ENCODE data around the gene NFX1. TPM values are rescaled to one million over a fixed set of nuclear protein-coding genes. Genes with fewer than 3 reads are reported as not detected.
"Not testable (repeated sequence)": the region's sequence is repeated elsewhere in the genome, so short reads cannot be mapped to it uniquely, and the experiment has no call there.

NFX1 gene
- total and polyA plus RNA-seq, 4 donors = 13.7 to 27.9 (median 14.6) TPM

- Histone ChIP-seq H3K36me3 (ENCODE audit: control insufficient read depth in 4 of 4, insufficient read depth in 3 of 4, low read depth in 1 of 4, low read length in 3 of 4) (peaks cover 18 to 50% (median 32%) of the 10 kb centered on the region in 4 donors), H3K4me1 (ENCODE audit: control insufficient read depth in 4 of 4, insufficient read depth in 4 of 4, low read length in 3 of 4) (peaks cover 5 to 12% (median 6%) of the 10 kb centered on the region in 4 donors)
- not testable (repeated sequence) for H3K9me3 ChIP-seq (ENCODE audit: control insufficient read depth in 4 of 4, low read length in 3 of 4); H3K27me3 ChIP-seq (ENCODE audit: control insufficient read depth in 4 of 4, insufficient read depth in 4 of 4, low read length in 3 of 4); H3K9ac ChIP-seq (ENCODE audit: low read depth in 1 of 2, low read length in 2 of 2); H3K4me3 ChIP-seq (ENCODE audit: low read depth in 1 of 3, low read length in 3 of 3); H3K27ac ChIP-seq (ENCODE audit: low read depth in 1 of 2, low read length in 2 of 2); DNase-seq (ENCODE audit: low spot score)
- 94% methylated on average over 7 of the region's 7 CpGs for WGBS
These were observed 42.6 kb downstream of the NFX1 start for GRCh38 chr9:33332956-33333355.

DNA sequence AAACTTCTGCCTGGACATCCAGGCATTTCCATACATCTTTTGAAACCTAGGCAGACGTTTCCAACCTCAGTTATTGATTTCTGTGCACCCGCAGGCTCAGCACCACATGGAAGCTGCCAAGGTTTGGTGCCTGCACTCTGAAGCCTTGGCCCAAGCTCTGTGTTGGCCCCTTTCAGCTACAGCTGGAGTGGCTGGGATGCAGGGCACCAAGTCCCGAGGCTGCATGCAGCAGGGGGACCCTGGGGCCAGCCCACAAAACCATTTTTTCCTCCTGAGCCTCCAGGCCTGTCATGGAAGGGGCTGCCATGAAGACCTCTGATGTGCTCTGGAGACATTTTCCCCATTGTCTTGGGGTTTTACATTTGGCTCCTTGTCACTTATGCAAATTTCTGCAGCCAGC is 49.9 kb downstream of the NFX1 start:
- Histone ChIP-seq H3K4me1 (ENCODE audit: control insufficient read depth in 4 of 4, insufficient read depth in 4 of 4, low read length in 3 of 4) (no peaks in the 10 kb centered on the region), H3K36me3 (ENCODE audit: control insufficient read depth in 4 of 4, insufficient read depth in 3 of 4, low read depth in 1 of 4, low read length in 3 of 4) (peaks cover 19 to 63% (median 54%) of the 10 kb centered on the region in 4 donors), H3K9ac (ENCODE audit: low read depth in 1 of 2, low read length in 2 of 2) (no peak overlapping the region), H3K27me3 (ENCODE audit: control insufficient read depth in 4 of 4, insufficient read depth in 4 of 4, low read length in 3 of 4) (no peaks in the 10 kb centered on the region), H3K4me3 (ENCODE audit: low read depth in 1 of 3, low read length in 3 of 3) (no peak overlapping the region), H3K9me3 (ENCODE audit: control insufficient read depth in 4 of 4, low read length in 3 of 4) (no peaks in the 10 kb centered on the region), H3K27ac (ENCODE audit: low read depth in 1 of 2, low read length in 2 of 2) (no peak overlapping the region)
- TF ChIP-seq JUND (IDR thresholded peaks at IDR 0.05) (no peak), EGR1 (IDR thresholded peaks at IDR 0.05; ENCODE audit: low read depth in 2 of 2) (no peak), GABPA (IDR thresholded peaks at IDR 0.05 in 1 of 2, conservative IDR thresholded peaks at IDR 0.05 in 1 of 2) (no peak), FOXA2 (IDR thresholded peaks at IDR 0.05) (no peak), HNF4A (conservative IDR thresholded peaks at IDR 0.05) (no peak), ZBTB33 (IDR thresholded peaks at IDR 0.05) (no peak), RXRA (IDR thresholded peaks at IDR 0.05) (no peak), HNF4G (IDR thresholded peaks at IDR 0.05) (no peak), ATF3 (IDR thresholded peaks at IDR 0.05) (no peak), RAD21 (IDR thresholded peaks at IDR 0.05) (no peak), FOXA1 (IDR thresholded peaks at IDR 0.05) (no peak), NR2F2 (IDR thresholded peaks at IDR 0.05) (no peak), CTCF (IDR thresholded peaks at IDR 0.05; ENCODE audit: low read depth, low read length, missing input control) (no peak), YY1 (IDR thresholded peaks at IDR 0.05) (no peak), SP1 (IDR thresholded peaks at IDR 0.05) (no peak), TAF1 (conservative IDR thresholded peaks at IDR 0.05) (no peak)
- TF ChIP-seq, protein P1, sequence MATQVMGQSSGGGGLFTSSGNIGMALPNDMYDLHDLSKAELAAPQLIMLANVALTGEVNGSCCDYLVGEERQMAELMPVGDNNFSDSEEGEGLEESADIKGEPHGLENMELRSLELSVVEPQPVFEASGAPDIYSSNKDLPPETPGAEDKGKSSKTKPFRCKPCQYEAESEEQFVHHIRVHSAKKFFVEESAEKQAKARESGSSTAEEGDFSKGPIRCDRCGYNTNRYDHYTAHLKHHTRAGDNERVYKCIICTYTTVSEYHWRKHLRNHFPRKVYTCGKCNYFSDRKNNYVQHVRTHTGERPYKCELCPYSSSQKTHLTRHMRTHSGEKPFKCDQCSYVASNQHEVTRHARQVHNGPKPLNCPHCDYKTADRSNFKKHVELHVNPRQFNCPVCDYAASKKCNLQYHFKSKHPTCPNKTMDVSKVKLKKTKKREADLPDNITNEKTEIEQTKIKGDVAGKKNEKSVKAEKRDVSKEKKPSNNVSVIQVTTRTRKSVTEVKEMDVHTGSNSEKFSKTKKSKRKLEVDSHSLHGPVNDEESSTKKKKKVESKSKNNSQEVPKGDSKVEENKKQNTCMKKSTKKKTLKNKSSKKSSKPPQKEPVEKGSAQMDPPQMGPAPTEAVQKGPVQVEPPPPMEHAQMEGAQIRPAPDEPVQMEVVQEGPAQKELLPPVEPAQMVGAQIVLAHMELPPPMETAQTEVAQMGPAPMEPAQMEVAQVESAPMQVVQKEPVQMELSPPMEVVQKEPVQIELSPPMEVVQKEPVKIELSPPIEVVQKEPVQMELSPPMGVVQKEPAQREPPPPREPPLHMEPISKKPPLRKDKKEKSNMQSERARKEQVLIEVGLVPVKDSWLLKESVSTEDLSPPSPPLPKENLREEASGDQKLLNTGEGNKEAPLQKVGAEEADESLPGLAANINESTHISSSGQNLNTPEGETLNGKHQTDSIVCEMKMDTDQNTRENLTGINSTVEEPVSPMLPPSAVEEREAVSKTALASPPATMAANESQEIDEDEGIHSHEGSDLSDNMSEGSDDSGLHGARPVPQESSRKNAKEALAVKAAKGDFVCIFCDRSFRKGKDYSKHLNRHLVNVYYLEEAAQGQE (IDR thresholded peaks at IDR 0.05) = no peak
- TF ChIP-seq, protein P2, sequence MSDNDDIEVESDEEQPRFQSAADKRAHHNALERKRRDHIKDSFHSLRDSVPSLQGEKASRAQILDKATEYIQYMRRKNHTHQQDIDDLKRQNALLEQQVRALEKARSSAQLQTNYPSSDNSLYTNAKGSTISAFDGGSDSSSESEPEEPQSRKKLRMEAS (IDR thresholded peaks at IDR 0.05) = no peak
- 75% methylated on average over 3 of the region's 3 CpGs for WGBS
- no peak for DNase-seq (ENCODE audit: low spot score)

Data from liver (tissue), 9 donors.